Lower leg skin (tissue), 4 donors: ENCODE data around the gene ADARB2. TPM values are rescaled to one million over a fixed set of nuclear protein-coding genes. Genes with fewer than 3 reads are reported as not detected.

ENCODE experiments used
- DNase-seq, 2 donors: peaks; one replicate each; pipeline ENCODE4 v3.0.0-alpha.2; 2019; ENCODE audit warnings: low spot score in 2 of 2
- H3K4me3 ChIP-seq: fragments of 200-600 bp; sonication (generic); 2 replicates; pipeline ENCODE4 v1.5.1; 2017; ENCODE audit warnings: mild to moderate bottlenecking, low read depth; ENCODE audit not compliant: poor library complexity, severe bottlenecking
- CTCF ChIP-seq, 3 donors: fragments of 450-650 bp; IDR thresholded peaks; one replicate each; pipeline ENCODE4 v1.5.1; 2016; ENCODE audit warnings: antibody characterized with exemption in 3 of 3, mild to moderate bottlenecking in 3 of 3, moderate library complexity in 2 of 3
- POLR2A ChIP-seq, 2 donors: fragments of 450-650 bp; IDR thresholded peaks; one replicate each; pipeline ENCODE4 v1.6.1; 2016 to 2017; ENCODE audit warnings: antibody characterized with exemption in 2 of 2, mild to moderate bottlenecking in 1 of 2, moderate library complexity in 1 of 2
- WGBS, 2 donors: methylation state at CpG; one replicate each; pipeline ENCODE4 v1.1.5; 2018; 5-methylcytosine and 5-hydroxymethylcytosine counted together
- intact Hi-C: fragments of 100-400 bp; cut with DNase I; formaldehyde crosslinking; loops from one replicate; pipeline ENCODE4 v1.15.0; 2023; ENCODE audit warnings: low total_unique reads
- total RNA-seq, 4 donors: library from RNA; depleted of rRNA; stranded (reverse); fragments of >200 nt; gene quantifications; one replicate each; pipeline ENCODE4 v1.1.0, GENCODE V29; 2016

ADARB2 gene
- total RNA-seq, 4 donors from 2014 or later, result 0.72 to 3.6 (median 1.8) TPM

GRCh38 chr10:1324903-1325302 is 412.4 kb downstream of the ADARB2 start:
- no peak for DNase-seq
- no peak for TF ChIP-seq CTCF (IDR thresholded peaks at IDR 0.05)
- no peak for TF ChIP-seq POLR2A (IDR thresholded peaks at IDR 0.05)
- WGBS, 2 donors, result 59 to 89% methylated on average over 10 of the region's 10 CpGs
- intact Hi-C loops, result no loop called here
- H3K4me3 ChIP-seq, result no peak overlapping the region

- intact Hi-C loops, result no loop called here
- no peak for DNase-seq
- TF ChIP-seq CTCF (IDR thresholded peaks at IDR 0.05) (no peak), POLR2A (IDR thresholded peaks at IDR 0.05) (no peak)
- no peak overlapping the region for H3K4me3 ChIP-seq
- WGBS, 2 donors, result 35 to 55% methylated on average over 6 of the region's 6 CpGs
These were observed 413.4 kb downstream of the ADARB2 start for GRCh38 chr10:1323951-1324350.

- DNase-seq, result no peak
- H3K4me3 ChIP-seq, result no peak overlapping the region
- intact Hi-C loops, result no loop called here
- WGBS, 2 donors, result 62 to 65% methylated on average over 3 of the region's 3 CpGs
- no peak for TF ChIP-seq CTCF (IDR thresholded peaks at IDR 0.05)
- TF ChIP-seq POLR2A (IDR thresholded peaks at IDR 0.05), result no peak
These were observed 416.5 kb downstream of the ADARB2 start for GRCh38 chr10:1320739-1321320.

GRCh38 chr10:1316809-1317143 is 420.5 kb downstream of the ADARB2 start:
- intact Hi-C loops, result no loop called here
- no peak for TF ChIP-seq CTCF (IDR thresholded peaks at IDR 0.05)
- TF ChIP-seq POLR2A (IDR thresholded peaks at IDR 0.05), result no peak
- WGBS, 2 donors, result 55 to 63% methylated on average over 8 of the region's 8 CpGs
- DNase-seq, result no peak
- no peak overlapping the region for H3K4me3 ChIP-seq

- 72 to 76% methylated on average over 16 of the region's 16 CpGs for WGBS, 2 donors
- TF ChIP-seq CTCF (IDR thresholded peaks at IDR 0.05), result no peak
- TF ChIP-seq POLR2A (IDR thresholded peaks at IDR 0.05), result no peak
- intact Hi-C loops, result no loop called here
- no peak overlapping the region for H3K4me3 ChIP-seq
- DNase-seq, result no peak
These were observed 421.1 kb downstream of the ADARB2 start for GRCh38 chr10:1316121-1316808.

GRCh38 chr10:1315178-1315577 is 422.1 kb downstream of the ADARB2 start:
- intact Hi-C loops, result no loop called here
- WGBS, 2 donors, result 64 to 74% methylated on average over 10 of the region's 10 CpGs
- TF ChIP-seq POLR2A (IDR thresholded peaks at IDR 0.05), result no peak
- no peak for TF ChIP-seq CTCF (IDR thresholded peaks at IDR 0.05)
- no peak for DNase-seq
- H3K4me3 ChIP-seq, result no peak overlapping the region
